Rectal smooth muscle tissue (tissue), 1 donor: ENCODE data around the gene CCK.

ENCODE experiments used
- H3K27ac ChIP-seq: one replicate; pipeline ENCODE4 v1.7.0; 2013; ENCODE audit warnings: low read depth, low read length, inconsistent platforms
- H3K27me3 ChIP-seq: one replicate; pipeline ENCODE4 v1.7.0; 2013; ENCODE audit warnings: low read length; ENCODE audit not compliant: control insufficient read depth, insufficient read depth
- H3K36me3 ChIP-seq: one replicate; pipeline ENCODE4 v1.7.0; 2013; ENCODE audit warnings: low read length; ENCODE audit not compliant: control insufficient read depth, insufficient read depth
- H3K4me1 ChIP-seq: one replicate; pipeline ENCODE4 v1.7.0; 2013; ENCODE audit warnings: low read length; ENCODE audit not compliant: control insufficient read depth, insufficient read depth
- H3K4me3 ChIP-seq: one replicate; pipeline ENCODE4 v1.7.0; 2013; ENCODE audit warnings: low read length
- H3K9ac ChIP-seq: one replicate; pipeline ENCODE4 v1.7.0; 2013; ENCODE audit warnings: low read length

Gene CCK

GRCh38 chr3:42216302-42216701 lies 49.7 kb downstream of the CCK start:
- Histone ChIP-seq H3K4me1 (no peaks in the 10 kb centered on the region), H3K27me3 (no peaks in the 10 kb centered on the region), H3K27ac (no peak overlapping the region), H3K36me3 (peaks cover 14% of the 10 kb centered on the region), H3K4me3 (no peak overlapping the region), H3K9ac (no peak overlapping the region)

- Histone ChIP-seq H3K4me1 (no peaks in the 10 kb centered on the region), H3K27me3 (no peaks in the 10 kb centered on the region), H3K9ac (no peak overlapping the region), H3K36me3 (peaks cover 18% of the 10 kb centered on the region), H3K4me3 (no peak overlapping the region), H3K27ac (no peak overlapping the region)
Observed at GRCh38 chr3:42214565-42215283, 51.3 kb downstream of the CCK start.

- Histone ChIP-seq H3K4me3 (no peak overlapping the region), H3K27me3 (no peaks in the 10 kb centered on the region), H3K27ac (no peak overlapping the region), H3K36me3 (peaks cover 20% of the 10 kb centered on the region), H3K4me1 (no peaks in the 10 kb centered on the region), H3K9ac (no peak overlapping the region)
Observed at GRCh38 chr3:42214064-42214463, 51.9 kb downstream of the CCK start.

GRCh38 chr3:42213417-42213816 lies 52.6 kb downstream of the CCK start:
- no peaks in the 10 kb centered on the region for H3K4me1 ChIP-seq
- H3K9ac ChIP-seq: no peak overlapping the region
- peaks cover 18% of the 10 kb centered on the region for H3K36me3 ChIP-seq
- no peak overlapping the region for H3K4me3 ChIP-seq
- H3K27me3 ChIP-seq: no peaks in the 10 kb centered on the region
- no peak overlapping the region for H3K27ac ChIP-seq

- H3K27ac ChIP-seq: no peak overlapping the region
- H3K36me3 ChIP-seq: peaks cover 23% of the 10 kb centered on the region
- H3K9ac ChIP-seq: no peak overlapping the region
- H3K4me1 ChIP-seq: no peaks in the 10 kb centered on the region
- H3K27me3 ChIP-seq: no peaks in the 10 kb centered on the region
- H3K4me3 ChIP-seq: no peak overlapping the region
Observed at GRCh38 chr3:42210726-42211125, 55.3 kb downstream of the CCK start.

- Histone ChIP-seq H3K36me3 (peaks cover 23% of the 10 kb centered on the region), H3K4me3 (no peak overlapping the region), H3K27ac (no peak overlapping the region), H3K27me3 (no peaks in the 10 kb centered on the region), H3K4me1 (no peaks in the 10 kb centered on the region), H3K9ac (no peak overlapping the region)
Observed at GRCh38 chr3:42209917-42210316, 56.1 kb downstream of the CCK start.
